Astrocyte of the cerebellum (primary cell): ENCODE data around the gene GNRH2.
A peak's percentile ranks its signal among the peaks of the same experiment; 100 is the strongest.
"Not testable (repeated sequence)": the region's sequence is repeated elsewhere in the genome, so short reads cannot be mapped to it uniquely, and the experiment has no call there.

Source experiments
- DNase-seq: peaks from one replicate; pipeline ENCODE4 v3.0.0-alpha.2; 2011; ENCODE audit warnings: low read depth
- H3K4me3 ChIP-seq: 2 replicates; pipeline ENCODE4 v1.5.1; 2011; ENCODE audit warnings: mild to moderate bottlenecking, low read depth, low read length, moderate library complexity
- CTCF ChIP-seq: IDR thresholded peaks from 2 replicates; pipeline ENCODE4 v1.5.1; 2012; ENCODE audit warnings: low read length, low read depth, moderate library complexity, mild to moderate bottlenecking; ENCODE audit errors: missing control alignments
- in situ Hi-C: cut with HindIII; loops from 2 replicates; pipeline ENCODE4 v1.10.0; 2017; ENCODE audit warnings: low sequenced_read_pairs

Gene GNRH2

DNA sequence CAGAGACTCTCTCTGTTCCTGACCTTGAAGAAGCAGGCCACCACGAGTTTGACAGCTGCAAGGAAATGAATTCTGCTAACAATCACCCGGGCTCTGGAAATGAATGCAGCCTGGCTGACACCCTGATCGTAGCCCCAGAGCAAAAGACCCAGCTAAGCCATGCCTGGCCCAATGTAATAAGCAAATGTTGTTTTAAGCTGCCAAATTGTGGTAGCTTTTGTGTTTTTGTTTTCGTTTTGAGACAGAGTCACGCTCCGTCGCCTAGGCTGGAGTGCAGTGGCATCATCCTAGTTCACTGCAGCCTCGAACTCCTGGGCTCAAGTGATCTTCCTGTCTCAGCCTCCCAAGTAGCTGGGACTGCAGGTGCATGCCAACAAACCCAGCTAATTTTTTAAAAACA is 24.7 kb downstream of the GNRH2 start:
- no peak for DNase-seq
- no peak overlapping the region for H3K4me3 ChIP-seq
- no peak for TF ChIP-seq CTCF
- in situ Hi-C loops: no loop called here

DNA sequence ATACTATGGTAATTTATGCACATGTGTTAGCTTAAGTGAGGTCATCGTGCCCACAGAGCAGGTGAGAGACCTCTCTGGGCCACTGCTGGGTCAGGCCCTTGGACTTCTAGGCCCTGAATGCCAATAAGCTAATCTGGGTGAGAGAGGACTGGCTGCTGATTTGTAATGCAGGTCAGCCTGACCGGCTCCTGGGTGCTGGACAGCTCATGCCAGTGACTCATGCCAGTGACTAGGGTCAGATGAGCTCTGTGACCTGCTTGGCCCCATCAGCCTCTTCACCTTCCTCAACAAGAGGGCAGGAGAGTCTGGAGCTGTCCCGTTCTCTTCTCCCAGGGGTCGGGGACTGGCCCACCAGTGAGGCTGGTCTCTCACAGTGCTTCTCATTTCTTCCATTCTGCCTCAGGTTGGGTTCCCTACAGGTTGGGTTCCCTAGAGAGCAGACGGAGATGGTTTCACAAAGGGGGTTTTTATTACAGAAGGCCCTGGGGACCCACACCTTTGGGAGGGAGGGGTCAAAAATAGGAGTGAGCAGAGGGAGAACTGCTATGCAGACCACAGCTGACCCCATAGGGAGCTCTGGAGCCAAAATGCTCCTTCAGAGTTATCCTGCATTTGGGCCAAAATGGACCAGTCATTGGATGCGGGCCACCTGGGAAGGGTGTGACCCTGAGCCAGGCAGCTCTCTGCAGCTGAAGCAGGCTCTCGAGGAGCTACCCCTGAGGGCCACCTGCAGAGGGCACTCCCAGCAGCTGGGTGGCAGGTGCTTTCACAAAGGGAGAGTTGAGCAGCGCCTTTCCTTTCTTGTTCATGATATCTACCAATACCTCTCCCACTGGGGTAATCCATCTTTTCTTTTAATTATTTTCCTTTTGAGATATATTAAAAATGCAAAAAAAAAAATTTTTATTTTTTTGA is 25.8 kb downstream of the GNRH2 start:
- in situ Hi-C loops: no loop called here
- no peak for TF ChIP-seq CTCF
- no peak overlapping the region for H3K4me3 ChIP-seq
- no peak for DNase-seq

GRCh38 chr20:3070725-3071124 is 27.3 kb downstream of the GNRH2 start:
- TF ChIP-seq CTCF: no peak
- DNase-seq: no peak
- no peak overlapping the region for H3K4me3 ChIP-seq
- in situ Hi-C loops: no loop called here

GRCh38 chr20:3071266-3071609 is 27.8 kb downstream of the GNRH2 start:
- in situ Hi-C loops: no loop called here
- H3K4me3 ChIP-seq: no peak overlapping the region
- DNase-seq: no peak
- TF ChIP-seq CTCF: no peak

DNA sequence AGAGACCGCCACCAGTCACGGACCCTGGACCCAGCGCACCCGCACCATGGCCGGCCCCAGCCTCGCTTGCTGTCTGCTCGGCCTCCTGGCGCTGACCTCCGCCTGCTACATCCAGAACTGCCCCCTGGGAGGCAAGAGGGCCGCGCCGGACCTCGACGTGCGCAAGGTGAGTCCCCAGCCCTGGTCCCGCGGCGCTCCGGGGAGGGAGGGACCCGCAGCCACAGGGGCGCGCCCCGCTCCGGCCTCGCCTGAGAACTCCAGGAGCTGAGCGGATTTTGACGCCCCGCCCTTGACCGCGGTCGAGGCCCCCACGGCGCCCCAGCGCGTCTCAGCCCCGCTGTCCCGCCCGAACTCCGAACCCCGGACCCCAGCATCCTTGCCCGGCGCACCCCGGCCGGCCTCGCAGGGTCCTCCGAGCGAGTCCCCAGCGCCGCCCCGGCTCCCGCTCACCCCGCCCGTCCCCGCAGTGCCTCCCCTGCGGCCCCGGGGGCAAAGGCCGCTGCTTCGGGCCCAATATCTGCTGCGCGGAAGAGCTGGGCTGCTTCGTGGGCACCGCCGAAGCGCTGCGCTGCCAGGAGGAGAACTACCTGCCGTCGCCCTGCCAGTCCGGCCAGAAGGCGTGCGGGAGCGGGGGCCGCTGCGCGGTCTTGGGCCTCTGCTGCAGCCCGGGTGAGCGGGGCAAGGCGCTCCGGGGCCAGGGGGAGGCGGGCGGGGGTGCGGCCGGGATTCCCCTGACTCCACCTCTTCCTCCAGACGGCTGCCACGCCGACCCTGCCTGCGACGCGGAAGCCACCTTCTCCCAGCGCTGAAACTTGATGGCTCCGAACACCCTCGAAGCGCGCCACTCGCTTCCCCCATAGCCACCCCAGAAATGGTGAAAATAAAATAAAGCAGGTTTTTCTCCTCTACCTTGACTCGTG is 28.4 kb downstream of the GNRH2 start, which contains the start of gene OXT:
Gene OXT, plus strand, starts transcription at position 11 of the 920 bp plus-strand sequence. Its CDS starts 36 bp downstream, at position 47.
- no peak for TF ChIP-seq CTCF
- in situ Hi-C loops: no loop called here
- H3K4me3 ChIP-seq: peak within 1 kb of the TSS; percentile 26
- DNase-seq: no peak

DNA sequence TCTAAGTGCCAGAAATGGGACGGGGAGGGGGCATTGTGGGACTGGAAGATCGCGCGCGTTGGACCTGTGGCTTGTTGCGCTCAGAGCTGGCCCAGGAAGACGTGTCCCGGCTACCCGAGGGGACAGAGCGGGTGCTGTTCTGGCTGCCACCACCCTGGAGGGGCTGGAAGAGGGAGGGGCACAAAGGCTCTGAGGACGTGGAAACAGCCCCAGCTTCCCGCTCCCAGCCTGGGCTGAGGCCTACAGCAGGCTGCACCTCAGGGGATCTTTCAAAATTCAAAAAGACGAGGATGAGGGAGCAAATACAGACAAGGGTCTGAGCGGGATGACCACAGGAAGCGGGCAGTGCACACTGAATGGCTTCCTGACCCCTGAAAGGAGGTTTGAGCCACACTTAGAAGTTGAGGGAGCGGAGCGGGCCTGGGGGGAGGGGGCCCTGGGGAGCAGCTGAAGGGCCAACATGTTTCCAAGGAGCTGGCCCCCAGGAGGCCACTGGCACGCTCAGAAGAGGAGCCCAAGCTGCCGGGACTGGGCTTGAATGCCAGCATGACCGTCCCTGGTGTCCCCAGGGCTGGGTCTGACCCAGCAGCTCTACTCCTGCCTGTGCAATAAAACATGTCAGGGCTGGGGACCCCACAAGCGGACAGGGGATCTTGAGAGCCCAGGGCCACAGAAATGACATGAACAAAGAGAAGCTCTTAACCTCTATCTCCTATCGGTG is 29.3 kb downstream of the GNRH2 start:
- no peak for TF ChIP-seq CTCF
- no peak for DNase-seq

DNA sequence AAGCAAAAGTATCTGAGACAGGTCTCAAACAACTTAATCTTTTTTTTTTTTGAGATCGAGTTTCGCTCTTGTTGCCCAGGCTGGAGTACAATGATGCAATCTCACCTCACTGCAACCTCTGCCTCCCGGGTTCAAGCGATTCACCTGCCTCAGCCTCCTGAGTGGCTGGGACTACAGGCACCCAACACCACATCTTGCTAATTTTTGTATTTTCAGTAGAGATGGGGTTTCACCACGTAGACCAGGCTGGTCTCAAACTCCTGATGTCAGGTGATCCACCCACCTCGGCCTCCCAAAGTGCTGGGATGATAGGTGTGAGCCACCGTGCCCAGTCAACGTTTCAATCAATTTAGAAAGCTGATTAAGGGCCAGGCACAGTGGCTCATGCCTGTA is 29.8 kb downstream of the GNRH2 start:
- DNase-seq, in situ Hi-C loops, H3K4me3 ChIP-seq: not testable (repeated sequence)

More for the DNA sequence above, 29.3 kb downstream of the GNRH2 start:
- H3K4me3 ChIP-seq: peak overlapping the region; percentile 26
- in situ Hi-C loops: no loop called here
